HG03159 (cell line): ENCODE results near the gene PRKACB.
"Not testable (repeated sequence)": the region's sequence is repeated elsewhere in the genome, so short reads cannot be mapped to it uniquely, and the experiment has no call there.

Experiments
- ATAC-seq: cut with Tn5 transposase; IDR thresholded peaks from one replicate; pipeline ENCODE4 v1.9.1; 2021; ENCODE audit warnings: mild to moderate bottlenecking, moderate library complexity; ENCODE audit not compliant: unreplicated experiment

PRKACB gene

DNA sequence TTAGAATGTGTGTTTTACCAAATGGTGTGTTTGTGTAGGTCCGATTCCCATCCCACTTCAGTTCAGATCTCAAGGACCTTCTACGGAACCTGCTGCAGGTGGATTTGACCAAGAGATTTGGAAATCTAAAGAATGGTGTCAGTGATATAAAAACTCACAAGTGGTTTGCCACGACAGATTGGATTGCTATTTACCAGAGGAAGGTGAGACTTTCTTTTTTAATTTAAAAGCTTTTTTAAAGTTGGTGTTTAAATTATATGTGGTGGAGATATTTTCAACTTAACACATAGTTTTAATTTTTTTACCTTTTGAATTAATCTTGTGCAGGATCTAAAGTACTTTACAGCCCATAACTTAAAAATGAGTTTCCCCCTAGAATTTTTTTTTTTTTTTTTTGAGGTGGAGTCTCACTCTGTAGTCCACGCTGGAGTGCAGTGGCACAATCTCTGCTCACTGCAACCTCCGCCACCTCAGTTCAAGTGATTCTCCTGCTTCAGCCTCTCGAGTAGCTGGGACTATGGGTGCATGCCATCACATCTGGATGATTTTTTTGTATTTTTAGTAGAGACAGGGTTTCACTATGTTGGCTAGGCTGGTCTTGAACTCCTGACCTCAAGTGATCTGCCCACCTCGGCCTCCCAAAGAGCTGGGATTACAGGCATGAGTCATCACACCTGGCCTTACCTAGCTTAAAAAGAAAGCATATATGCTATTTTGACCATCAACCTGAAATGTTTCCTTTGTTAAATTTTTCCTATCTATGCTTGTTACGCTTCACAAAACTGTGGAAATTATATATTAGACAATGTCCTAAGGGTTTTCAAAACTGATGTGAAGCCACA, 70.3 kb downstream of the PRKACB start:
- ATAC-seq, result no peak

DNA sequence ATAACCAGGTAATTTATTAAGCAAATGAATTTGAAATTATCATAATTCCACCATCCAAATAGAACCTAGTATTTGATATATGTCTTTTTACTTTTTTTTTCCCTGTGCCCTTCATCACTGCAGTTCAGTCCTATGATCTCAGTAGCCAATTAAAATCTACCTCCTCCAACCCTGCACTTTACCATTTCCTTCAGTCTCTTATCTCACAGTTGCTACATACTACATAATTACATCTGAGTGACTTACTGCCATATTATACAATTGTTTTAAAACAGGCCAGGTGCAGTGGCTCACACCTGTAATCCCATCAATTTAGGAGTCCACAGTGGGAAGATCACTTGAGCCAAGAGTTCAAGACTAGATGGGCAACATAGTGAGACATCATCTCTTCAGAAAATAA, 73.2 kb downstream of the PRKACB start:
- no peak for ATAC-seq

DNA sequence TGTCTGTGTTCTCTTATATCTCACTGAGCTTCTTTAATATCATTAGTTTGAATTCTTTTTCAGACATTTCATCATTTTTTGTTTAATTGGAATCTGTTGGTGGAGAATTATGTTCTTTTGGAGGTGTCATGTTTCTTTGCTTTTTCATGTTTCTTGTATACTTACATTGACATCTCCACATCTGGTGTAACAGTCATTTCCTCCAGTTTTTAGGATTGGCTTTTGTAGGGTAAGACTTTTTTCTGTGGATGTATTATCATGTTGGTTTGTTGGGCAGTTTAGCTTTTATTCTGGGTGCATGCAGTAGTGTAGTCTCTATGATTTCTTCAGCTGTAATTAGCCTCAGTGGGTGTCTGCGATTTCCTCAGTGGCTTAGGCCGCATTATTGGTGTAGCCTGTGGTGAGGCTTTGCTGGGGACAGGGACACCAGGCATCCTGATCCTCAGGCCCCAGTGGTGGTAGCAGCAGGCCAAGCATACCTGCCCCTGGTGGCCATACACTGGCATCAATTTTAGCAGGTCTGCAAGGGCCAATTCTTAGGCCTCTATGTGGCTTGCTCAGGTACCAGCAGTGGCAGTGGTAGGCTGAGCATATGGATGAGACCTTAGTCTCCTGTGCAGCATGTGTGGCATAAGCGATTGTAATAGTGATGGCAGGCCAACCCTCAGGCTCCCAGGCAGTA, 79.8 kb downstream of the PRKACB start:
- ATAC-seq, result no peak

DNA sequence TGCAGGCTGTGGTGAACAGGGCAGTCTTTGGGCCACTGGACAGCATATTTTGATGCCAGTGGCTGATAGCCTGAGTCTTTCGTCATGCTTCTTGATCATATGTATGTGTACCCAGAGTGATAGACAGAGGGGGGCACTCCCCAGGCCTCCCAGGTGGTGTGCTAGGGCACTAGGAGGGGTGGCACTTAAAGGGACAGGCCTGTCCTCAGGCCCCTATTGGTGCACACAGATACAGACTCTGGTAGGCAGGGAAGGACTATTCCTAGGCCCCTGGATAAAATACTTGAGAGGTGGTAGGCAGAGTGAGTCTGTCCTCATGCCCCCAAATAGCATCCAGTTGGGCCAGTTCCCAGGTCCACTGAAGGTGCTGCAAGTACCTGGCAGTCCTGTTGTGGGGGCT, 80.8 kb downstream of the PRKACB start:
- ATAC-seq, result no peak

DNA sequence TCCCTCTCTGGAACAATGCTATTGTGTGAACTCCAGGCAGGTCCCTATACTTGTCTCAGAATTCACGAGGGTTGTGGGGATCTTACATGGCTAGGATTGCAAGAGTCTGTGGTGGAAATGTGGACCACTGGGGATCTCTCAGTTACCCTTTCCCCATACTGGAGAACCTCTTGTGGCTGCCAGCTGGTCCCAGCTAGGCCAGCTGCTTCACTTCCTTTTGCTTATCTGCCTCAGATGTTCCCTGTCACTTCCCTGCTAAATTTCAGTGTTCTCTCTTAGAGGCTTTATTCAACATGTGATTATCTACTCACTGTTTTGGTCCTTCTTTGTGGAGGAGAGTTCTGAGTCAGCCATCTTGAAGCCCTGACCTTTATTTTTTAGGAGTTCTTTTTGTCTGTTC, 81.6 kb downstream of the PRKACB start:
- no peak for ATAC-seq

DNA sequence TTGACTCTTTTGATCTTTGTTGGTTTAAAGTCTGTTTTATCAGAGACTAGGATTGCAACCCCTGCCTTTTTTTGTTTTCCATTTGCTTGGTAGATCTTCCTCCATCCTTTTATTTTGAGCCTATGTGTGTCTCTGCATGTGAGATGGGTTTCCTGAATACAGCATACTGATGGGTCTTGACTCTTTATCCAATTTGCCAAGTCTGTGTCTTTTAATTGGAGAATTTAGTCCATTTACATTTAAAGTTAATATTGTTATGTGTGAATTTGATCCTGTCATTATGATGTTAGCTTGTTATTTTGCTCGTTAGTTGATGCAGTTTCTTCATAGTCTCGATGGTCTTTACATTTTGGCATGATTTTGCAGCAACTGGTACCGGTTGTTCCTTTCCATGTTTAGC, 88.6 kb downstream of the PRKACB start:
- not testable (repeated sequence) for ATAC-seq

DNA sequence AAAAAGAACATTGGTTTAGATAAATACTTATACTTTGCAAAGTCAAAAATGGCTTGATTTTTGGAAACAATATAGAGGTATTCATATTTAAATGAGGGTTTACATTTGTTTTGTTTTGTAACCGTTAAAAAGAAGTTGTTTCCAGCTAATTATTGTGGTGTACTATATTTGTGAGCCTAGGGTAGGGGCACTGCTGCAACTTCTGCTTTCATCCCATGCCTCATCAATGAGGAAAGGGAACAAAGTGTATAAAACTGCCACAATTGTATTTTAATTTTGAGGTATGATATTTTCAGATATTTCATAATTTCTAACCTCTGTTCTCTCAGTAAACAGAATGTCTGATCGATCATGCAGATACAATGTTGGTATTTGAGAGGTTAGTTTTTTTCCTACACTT, 92.2 kb downstream of the PRKACB start:
- ATAC-seq, result no peak

DNA sequence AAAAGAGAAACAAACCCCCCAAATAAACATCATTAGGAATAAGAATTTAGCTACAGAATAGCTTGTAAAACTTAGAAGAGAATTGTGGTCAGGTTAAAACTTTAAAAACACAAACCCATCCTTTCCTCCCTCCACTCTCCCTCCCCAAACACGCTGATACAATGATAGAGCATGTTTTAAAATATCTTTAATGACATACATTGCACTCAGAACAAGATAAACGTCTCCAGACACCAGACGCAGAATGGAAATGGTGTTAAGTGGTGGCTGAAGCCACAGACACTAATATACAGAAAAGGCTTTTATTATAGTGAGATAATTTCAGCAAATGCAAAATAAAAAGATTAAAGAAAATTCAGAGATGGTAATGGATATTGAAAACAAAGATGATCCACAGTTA, 98.6 kb downstream of the PRKACB start:
- ATAC-seq, result no peak

DNA sequence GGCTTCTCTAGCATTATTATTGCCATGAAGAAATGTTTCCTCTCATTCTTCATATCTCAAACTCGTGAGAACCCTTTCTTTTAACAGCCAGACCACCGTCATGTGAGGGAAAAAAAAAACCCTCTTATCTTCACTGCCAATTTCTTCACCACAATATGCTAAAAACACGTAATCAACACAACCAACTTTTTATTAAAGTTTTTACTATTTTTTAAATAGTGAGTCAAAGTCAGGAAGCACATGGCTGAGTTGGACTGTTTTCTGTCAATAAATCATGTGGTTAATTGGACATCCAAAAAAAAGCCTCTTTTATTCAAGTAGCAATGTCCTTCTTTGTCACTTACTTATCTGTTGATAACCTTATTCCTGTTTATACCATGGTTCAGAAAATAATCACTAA, 101.5 kb downstream of the PRKACB start:
- ATAC-seq, result no peak

DNA sequence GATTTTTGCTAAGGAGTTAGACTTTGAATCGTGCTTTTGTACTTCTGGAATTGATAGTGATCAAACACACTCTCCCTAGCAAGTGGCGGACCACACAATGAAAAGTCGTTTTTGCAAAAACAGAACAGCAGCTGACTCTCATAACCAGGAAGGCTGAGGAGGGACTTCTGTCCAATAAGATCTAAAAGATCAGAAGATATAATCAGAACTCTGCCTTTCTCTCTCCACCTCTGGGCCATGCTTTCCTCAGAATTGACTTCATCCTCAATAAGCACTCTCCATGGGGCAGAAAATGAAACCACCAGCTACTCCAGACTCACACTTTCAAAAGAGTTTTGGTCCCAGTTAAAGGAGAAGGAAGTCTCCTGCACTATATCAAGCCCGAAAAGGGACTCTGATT, 102.1 kb downstream of the PRKACB start:
- no peak for ATAC-seq

DNA sequence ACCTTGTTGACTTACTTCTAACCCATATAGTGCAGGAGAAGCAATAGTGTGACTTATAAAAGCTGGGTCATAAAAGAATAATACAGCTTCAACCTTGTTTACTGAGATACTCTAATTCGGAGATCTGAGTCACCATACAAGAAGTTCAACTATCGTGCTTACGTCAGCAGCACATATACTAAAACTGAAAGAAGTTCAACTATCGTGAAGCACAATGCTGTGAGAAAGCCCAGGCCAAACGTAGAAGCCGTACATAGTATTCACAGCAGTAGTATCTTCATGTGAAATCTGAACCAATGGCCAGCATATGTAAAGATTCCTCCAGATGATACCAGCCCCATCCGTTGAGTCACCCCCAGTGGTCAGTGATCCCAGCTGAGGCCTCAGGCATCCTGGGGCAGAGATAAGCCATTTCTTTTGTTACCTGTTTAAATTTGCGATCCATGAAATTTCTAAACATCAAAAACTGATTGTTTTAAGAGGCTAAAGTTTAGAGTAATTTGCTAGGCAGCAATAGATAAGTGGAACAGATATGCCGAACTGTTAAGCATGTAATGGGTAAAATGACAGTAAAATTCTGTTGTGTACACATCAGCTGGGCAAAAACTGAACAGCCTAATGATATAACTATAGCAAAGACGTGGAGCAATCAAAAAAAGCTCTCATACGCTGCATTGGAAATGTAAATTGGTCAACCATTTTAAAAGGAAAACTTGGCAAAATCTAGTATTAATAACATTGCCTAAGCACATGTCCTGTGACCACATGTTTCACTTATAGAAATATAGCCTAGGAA, 103.6 kb downstream of the PRKACB start:
- ATAC-seq, result no peak

DNA sequence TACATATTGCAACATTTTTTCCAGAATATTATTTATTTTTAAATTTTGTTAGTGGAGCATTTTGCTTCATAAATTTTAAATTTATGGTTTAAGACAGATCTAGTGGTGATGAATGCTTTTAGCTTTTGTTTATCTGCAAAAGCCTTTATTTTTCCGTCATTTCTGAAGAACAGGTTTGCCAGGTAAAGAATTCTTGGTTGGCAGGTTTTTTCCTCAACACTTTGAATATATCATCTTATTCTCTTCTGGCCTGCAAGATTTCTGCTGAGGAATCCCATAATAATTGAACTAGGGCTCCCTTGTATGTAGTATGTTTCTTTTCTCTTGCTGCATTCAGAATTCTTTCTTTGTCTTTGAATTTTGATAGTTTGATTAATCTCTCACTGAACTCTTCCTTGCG, 106.6 kb downstream of the PRKACB start:
- no peak for ATAC-seq

DNA sequence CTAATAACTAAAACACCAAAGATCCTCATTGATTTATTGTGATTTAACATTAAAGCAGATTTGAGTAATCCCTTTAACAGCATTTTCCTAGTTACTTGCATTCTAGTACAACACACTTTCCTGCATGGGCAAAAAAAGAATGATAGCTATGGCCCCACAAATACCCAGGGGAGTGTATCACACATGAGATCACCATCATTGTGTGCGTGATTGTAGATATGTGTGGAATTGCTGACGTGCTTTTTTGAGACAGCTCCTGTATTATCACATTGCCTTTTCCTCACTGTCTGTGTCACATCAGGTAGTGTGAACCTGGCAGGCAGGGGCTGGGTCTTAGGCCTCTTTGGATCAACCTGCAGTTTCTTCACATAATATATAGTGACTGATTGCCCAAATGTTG, 109.0 kb downstream of the PRKACB start:
- ATAC-seq, result no peak

DNA sequence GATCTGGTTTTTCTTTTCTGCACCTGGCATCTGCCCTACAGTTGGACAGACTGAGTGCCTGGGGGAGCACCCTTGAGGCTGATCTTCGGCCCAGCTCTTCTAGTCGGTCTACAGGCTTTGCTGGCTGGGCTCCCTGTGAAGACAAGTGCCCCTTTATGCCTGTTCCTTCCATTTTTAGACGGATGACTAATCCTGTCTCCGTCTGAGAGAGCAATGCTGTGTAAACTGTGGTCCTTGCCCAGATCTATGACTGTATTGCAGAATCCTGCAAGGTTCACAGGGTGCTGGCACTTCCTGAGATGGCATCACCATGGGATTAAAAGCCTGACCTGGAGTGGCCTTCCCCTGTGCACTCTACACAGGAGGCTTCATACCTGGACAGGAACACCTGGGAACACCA, 109.8 kb downstream of the PRKACB start:
- no peak for ATAC-seq

DNA sequence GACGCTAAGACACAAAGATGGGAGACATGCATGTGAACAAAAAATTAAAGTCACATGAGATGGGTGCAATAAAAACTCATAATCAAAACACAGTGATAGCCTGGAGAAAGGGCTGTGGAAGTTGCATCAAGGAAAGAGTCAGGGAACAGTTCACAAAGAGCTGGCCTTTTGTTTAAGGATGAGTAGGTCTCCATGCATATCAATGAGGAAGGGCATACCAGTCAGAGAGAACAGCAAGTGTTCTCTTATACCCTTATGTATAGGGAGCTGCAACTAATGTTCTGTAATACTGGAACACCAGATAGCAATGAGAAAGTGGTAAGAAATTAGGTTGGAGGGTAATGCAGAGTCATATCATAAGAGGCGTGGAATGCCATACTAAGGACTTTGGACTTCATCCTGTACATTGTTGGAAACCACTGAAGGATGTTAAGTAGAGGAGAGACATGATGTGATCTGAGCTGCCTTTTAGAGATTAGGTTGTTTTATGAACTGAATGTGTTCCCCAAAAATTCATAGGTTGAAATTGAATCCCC, 110.7 kb downstream of the PRKACB start:
- no peak for ATAC-seq

DNA sequence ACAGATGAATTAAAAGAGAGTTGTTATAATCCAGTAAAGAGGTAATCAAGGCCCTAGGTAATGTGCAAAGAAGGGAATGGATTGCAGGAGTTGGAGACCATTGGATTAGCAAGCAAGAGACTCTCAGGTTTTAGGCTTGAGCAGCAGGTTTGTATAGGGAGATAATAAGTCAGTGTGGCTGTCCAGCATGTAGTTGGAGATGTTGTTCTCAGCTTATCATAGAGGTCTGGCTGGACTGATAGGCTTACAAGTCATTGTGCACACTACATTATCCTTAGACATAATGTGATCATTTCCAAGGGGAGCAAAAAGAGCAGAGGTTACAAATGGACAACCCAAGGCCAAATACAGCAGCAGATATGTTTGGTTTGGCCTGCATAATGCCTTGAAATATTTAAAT, 111.5 kb downstream of the PRKACB start:
- ATAC-seq, result no peak

DNA sequence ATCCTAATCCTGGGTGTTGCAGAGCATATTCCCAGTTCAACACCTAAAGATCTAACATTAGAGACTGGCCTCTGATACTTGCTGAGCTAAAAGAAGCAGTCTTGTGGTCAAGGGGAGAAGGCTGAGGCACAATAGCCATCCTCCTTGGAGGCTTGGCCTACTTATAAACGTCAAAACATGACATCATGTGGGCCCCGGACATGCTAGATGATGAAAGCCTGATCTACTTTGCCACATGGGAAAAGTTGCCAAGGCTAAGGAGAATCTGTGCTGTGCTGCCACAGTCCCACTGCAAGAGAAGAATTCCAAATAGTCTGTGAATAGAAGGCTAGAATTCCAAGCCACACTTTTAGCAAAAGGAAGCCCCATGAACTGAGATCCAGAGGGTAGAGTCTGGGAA, 113.5 kb downstream of the PRKACB start:
- ATAC-seq, result no peak

DNA sequence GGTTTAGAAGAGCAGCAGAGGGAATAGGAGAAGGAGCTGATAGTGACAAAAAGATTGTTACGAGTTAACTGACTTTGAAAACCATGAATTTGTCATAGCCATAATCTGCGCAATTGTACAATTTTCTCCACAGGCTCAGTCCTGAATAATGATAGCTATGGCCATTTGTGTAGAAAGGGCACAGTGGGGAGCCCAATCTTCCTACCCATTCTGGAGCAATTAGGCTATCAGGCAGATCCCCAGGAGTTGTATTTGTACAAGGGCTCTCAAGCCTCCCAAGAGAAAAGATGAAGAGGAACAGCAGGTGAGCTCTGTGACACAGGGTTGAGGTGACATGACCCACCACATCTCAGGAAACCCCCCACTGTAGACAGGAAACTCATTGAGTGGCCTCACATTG, 115.3 kb downstream of the PRKACB start:
- ATAC-seq, result no peak

DNA sequence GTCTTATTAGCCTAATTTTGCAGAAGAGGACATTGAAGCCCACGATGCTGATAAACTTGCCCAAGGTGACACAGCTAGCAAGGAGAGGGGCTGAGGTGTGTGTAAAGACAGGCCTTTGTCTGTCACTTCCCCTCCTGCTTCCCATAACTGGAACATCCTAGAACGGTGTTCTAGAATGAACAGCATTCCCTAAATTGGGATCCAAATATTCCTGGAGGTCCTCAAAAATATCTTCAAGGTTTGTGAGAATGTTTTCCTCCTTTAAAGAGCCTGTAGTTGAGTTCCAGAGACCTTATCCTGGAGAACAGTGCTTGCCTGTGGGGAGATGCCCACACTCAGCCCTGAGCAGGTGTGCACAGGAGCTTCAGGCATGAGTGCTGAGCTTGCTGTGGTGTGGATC, 115.9 kb downstream of the PRKACB start:
- ATAC-seq, result no peak

DNA sequence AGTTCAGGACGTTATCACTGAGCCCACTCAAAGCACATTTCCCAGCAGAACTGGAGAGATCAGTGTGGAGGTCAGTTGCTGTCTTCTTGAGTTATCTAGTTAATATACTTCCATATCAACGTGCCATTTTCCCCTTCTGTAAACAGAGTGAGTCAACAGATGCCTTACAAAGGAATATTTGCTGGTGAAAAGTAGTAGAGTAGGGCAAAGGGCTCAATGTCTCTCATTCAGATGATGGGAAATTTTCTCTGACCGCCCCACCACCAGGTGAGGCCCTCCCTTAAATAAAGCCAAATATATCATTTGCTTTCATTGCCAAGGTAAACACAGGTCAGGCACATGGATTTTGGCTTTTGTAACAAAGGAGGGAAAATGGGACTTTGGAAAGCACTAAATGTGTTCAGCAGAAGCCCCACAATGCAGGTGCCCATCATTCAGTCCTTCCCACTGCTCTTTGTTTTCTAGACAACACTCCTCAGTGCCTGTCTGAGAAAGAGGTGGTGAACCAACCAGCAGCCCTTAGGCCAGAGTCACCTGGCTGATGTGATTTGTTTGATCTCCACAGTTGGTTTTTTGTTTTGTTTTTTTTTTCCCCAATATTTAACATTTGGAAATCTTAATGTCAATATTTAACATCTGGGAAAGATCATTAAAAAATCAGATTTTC, 116.9 kb downstream of the PRKACB start:
- no peak for ATAC-seq

DNA sequence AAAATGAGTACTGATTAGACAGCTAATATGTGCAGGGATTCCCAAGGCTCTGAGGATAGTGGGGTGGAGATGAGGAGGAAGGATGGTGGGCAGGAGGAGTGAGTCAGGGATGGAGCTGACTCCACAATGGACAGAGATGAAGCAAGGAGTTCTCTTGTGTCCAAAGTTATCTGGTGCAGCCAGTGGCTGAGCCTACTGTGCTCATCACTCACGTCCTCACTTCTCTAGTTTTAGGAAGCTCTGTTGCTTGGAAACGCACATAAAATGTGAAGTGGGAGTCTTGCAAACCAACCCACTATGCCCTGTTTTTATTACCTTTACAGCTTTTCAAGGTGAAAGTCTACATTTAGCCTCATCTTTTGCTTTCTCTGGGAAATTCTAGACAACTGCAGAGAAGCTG, 120.9 kb downstream of the PRKACB start:
- ATAC-seq, result no peak
